Limb (tissue), 2 donors: Measurements from ENCODE around the gene CYP4A22.
"Not testable (repeated sequence)": the region's sequence is repeated elsewhere in the genome, so short reads cannot be mapped to it uniquely, and the experiment has no call there.

Source experiments
- DNase-seq, 2 donors: peaks; one replicate each; pipeline ENCODE4 v3.0.0-alpha.2; 2016; ENCODE audit errors: extremely low spot score in 2 of 2

Gene CYP4A22

GRCh38 chr1:47156457-47156856, 19.2 kb downstream of the CYP4A22 start:
- not testable (repeated sequence) for DNase-seq

- not testable (repeated sequence) for DNase-seq
These were observed 20.7 kb downstream of the CYP4A22 start for GRCh38 chr1:47157957-47158356.

- DNase-seq = no peak
These were observed 23.5 kb downstream of the CYP4A22 start for GRCh38 chr1:47160716-47161115.

GRCh38 chr1:47161298-47162040, 24.2 kb downstream of the CYP4A22 start:
- no peak for DNase-seq

DNA sequence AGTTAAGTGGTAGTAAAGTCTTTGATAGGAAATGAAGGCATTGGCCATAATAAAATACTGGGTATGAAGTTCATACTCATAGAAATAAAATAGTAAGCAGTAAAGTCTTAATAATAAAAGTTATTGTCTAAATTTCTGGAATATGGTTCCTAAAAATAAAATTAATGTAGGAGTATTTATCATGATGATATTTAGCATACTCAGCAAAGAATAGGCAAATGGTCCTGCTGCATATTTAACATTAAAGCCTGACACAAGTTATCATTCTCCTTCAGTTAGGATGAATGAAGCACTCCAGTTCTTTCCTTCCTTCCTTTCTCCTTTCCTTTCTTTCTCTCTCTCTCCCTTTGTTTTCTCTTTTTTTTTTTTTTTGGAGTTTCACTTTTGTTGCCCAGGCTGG, 27.3 kb downstream of the CYP4A22 start:
- no peak for DNase-seq

- DNase-seq = no peak
These were observed 35.5 kb downstream of the CYP4A22 start for GRCh38 chr1:47172782-47173181.

DNA sequence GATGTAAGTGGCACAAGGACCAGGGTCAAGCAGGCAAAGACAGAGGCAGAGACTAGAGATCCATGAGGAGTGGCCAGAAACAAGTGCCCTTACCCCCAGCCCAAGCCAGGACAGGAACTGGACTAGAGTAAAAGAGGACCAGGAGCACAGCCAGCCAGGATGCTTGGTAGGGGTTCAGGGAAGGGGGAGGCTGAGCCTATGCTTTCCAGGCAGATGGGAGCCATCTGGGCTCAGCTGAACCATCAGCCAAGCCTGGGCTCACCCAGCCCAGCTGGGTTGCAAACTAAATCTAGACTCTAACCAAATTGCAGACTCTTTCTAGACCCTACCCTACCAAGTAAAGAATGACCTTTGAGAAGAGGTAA, 37.4 kb downstream of the CYP4A22 start:
- DNase-seq = no peak

DNA sequence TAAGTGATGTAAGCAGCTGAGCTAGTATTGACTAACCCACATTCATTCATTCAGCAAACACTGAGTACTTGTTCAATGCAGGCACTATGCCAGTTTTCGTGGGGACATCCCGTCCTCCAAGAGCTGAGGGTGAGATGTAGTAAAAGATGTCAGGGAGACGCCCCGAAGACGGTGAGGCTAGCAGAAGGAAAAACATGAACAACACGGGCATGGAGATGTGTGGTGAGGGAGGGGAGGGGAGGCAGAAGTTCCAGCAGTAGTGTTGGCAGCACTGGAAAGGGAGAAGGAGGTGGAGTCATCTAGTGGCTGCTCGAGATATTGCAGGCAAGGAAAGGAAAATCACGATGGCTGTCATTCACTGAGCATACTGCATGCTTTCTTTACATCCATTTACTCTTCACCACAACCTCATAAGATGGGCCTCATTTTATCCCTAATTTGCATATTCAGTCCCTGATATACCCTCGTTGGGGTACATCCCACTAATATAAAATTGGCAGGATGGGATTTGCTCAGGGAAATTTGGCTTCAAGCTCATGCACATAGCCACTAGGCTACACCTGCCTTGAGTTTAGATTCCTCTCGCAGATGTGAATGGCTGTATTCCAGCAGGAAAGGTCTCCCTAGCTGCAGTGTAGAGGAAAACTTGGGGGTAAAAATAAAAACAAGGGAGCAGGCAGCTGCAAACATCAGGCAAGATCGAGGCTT, 38.1 kb downstream of the CYP4A22 start:
- peak; percentile 55 to 78 for DNase-seq

DNA sequence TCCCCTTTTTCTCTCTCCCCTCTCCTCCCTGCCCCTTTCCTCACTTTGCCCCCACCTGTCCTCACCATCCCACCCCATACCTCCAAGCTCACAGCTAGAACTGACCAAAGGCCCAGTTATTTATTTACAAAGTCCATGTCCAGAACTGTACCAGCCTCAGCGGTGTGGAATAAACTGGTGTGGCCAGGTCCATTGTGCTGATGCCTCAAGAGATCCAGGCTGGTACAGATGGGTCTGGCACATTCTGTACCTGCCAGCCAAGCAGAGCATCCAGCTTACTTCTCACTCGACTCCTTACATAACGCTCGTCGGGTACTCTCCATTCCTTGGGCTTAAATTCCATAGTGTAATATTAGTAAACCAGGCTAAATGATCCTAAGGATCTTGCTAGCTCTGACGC, 40.8 kb downstream of the CYP4A22 start:
- no peak for DNase-seq

DNA sequence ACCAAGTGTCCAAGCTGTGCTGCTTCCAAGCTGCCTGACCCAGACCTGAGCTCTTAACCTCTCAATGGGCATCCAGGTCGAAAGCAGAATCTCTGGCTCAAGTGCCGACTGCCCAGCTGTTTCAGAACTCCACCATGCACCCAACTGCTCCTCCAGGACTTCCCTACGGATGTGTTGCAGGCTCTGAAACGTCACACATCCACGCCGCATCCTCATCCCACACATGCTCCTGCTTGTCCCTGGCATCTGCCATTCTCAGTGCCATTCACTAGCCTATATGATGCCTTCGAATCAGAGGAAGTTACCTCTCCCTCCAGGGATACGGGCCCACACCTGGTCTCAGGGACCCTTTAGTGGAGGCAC, 41.4 kb downstream of the CYP4A22 start:
- no peak for DNase-seq

- peak; percentile 92 to 93 for DNase-seq
These were observed 42.1 kb downstream of the CYP4A22 start for GRCh38 chr1:47179017-47179987.

DNA sequence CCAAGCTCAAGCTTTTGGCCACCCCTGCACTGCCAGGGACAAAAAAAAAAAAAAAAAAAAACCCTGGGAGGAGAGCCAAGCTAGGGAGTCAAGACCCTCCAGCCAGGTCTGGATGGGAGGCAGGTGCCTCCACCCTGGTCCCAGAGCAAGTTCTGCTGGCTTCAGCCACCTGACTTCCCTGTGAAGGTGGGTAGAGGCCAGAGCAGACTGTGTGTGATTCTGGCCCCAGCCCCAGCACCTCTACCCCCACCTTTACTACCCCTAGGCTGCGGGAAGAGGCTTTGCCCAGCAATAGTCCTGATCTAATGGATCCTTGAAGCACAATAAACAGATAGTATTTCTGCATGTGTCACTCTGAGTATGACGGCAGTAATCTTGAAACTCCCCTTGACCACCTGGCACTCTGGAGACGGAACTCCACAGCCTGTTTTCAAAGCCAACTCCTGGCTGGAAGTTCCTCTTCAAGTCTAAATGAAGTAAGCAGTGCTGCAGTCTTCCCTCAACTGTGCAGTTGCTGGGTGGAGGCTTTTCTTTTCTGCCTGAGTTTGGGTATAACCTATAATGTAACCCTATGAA, 42.8 kb downstream of the CYP4A22 start:
- no peak for DNase-seq

GRCh38 chr1:47180603-47181094, 43.4 kb downstream of the CYP4A22 start:
- DNase-seq = no peak

DNA sequence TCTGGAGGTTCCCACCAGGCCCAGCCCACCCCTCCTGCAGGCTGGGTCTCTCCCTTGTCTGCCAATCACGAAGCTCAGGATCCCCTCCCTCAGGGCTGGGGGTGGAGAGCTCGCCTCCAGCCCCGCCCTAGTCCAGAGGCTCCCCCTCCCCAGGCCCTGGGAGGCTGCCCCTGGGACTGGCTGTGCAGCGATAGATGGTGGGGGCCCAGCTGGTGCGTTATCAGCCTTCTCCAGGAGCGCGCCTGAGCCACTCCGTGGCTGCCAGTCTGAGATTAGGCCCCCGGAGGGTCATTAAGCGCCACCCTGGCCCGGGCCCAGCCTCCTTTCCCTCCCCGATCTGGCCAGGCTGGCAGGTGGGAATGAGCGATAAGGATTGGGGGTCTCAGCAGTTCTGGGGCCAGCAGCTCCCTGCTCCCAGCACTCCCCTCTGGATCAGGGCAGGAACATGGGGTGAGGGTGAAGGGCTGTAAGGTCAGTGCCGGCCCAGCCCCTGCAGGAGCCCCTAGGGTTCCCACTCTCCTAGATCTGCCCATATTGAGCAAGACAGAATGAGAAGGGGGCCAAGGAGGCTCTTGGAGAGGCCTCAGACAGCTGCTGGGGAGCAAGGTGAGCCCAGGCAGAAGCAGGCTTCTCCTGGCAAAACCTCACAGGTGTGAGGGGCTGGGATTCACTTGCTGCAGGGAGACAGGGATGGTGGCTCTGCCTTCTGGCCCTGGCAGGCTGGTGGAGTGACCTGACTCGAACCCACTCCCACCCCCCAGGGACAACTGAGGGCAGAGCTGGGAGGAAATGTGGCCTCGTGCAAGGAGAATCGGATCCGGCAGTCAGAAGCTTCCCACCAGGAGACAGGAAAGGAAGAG, 44.1 kb downstream of the CYP4A22 start:
- no peak for DNase-seq

DNA sequence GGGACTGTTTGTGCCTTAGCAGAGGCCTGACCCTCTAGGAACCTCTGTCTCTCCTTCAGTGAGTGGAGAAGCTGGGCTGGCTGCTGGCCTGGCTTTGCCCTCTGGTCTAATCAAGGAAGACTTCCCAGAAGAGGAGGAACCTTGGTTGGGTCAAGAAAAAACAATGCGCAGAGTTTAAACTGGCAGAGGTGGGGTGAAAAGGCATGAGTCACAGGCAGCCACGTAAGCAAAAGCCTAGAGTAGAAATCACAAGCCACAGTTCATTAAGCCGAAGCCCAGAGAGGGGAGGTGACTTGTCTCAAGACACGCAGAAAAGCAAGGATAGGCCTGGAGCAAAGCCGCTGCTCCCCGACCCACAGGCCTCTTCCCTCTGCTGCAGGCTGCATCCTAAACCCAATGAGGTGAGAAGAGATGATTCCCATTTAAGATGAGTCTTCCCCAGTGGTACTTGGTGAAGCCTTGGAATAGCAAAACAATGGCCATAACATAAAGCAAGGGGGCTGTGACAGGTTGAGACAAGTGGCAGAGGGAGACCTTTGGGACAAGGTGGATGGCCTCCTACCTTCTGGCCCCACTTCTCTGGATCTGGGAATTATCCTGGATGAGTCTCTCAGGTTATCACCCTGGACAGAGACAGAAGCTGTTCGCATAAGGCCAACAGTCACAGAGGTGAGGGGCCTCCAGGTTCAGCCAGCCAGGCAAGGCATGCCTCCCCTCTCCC, 44.9 kb downstream of the CYP4A22 start:
- DNase-seq = no peak

DNA sequence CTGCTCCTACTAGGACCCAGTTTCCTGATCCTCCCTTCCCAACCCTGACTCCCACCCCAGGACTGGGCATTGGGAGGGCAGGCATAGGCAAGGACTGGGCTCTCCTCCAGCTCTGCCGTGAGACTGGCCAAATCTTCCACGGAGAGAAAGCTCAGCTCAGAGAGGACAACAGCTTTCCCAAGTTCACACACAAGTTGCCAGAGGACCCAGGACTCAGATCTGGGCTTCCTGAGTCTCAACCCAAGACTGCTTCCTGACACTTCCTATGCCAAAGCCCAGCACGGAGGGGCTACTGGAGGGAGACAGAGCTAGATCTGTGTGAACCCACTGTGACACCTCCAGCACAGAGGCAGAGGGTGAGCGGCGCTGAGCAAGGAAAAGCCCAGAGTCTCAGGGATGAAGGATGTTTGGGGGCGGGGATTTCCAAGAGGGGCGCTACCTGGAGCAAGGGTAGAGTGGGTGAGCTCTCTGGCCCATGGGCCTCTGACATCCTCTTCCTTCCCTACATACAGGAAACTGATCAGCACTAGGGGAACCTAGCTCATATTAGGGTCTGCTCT, 45.5 kb downstream of the CYP4A22 start:
- no peak for DNase-seq

DNA sequence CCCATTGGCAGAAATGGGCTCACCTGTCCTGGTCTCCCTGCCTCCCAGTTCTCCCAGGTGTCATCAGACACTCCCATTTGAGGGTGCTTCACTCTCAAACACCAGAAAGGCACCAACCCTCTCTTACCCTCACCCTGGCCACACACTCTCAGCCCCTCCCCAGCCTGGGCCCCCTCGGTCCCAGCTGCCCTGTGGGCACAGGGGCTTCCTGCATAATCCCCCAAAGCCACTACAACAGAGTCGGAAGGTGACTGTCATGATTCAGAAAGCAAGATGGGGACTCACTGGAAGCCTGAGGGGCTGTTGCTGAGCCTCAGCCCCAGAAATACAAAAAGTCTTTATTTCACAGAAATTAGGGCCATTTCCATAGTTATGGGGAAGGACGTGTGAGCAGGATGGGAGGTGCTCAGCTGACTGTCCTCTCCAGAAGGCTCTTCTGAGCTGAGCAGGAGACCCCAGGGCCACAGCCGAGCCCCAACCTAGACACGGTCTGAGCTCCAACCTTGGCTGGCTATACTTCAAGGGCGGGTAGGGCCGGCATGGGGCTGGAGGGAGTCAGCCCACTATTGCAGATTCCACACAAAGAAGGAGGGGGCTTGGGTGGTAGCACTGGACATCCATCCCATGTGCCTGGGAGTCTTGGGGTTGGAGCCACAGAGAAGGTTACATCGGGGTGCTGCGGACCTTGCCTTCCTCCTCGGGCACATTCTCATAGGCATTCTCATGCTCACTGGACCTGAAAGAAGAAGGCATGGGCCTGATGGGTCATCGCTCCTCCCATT, 46.3 kb downstream of the CYP4A22 start:
- DNase-seq = no peak

GRCh38 chr1:47184090-47184821, 47.0 kb downstream of the CYP4A22 start:
- no peak for DNase-seq
